RCC 7860 (cell line): ENCODE data around the gene LPAR3.
"Not testable (repeated sequence)": the region's sequence is repeated elsewhere in the genome, so short reads cannot be mapped to it uniquely, and the experiment has no call there.

ENCODE experiments used
- DNase-seq: peaks from one replicate; pipeline ENCODE4 v3.0.0-alpha.2; 2015; ENCODE audit warnings: low spot score
- FAIRE-seq: peaks from 2 replicates; lab custom pipeline; 2012; peaks lifted over from hg19 to GRCh38; lab: Jason Lieb, UNC

The LPAR3 gene

GRCh38 chr1:84907095-84907827, 14.3 kb upstream of the LPAR3 start:
- DNase-seq (peak; percentile 82), FAIRE-seq (peak; percentile 83)

GRCh38 chr1:84902727-84903126, 9.7 kb upstream of the LPAR3 start:
- DNase-seq, FAIRE-seq: not testable (repeated sequence)

GRCh38 chr1:84899969-84900368, 7.0 kb upstream of the LPAR3 start:
- FAIRE-seq (no peak), DNase-seq (no peak)

GRCh38 chr1:84896279-84896678, 3.3 kb upstream of the LPAR3 start:
- FAIRE-seq: no peak

GRCh38 chr1:84890566-84890965, 2.4 kb downstream of the LPAR3 start:
- DNase-seq: no peak
- no peak for FAIRE-seq

More at GRCh38 chr1:84896279-84896678, 3.3 kb upstream of the LPAR3 start:
- no peak for DNase-seq

- DNase-seq (no peak), FAIRE-seq (no peak)
Observed at GRCh38 chr1:84889437-84889836, 3.6 kb downstream of the LPAR3 start.

GRCh38 chr1:84888753-84889152, 4.3 kb downstream of the LPAR3 start:
- no peak for DNase-seq
- FAIRE-seq: no peak

GRCh38 chr1:84887261-84887934, 5.6 kb downstream of the LPAR3 start:
- DNase-seq (no peak), FAIRE-seq (no peak)

- FAIRE-seq (no peak), DNase-seq (no peak)
Observed at GRCh38 chr1:84885469-84885868, 7.5 kb downstream of the LPAR3 start.

GRCh38 chr1:84884671-84885389, 8.2 kb downstream of the LPAR3 start:
- FAIRE-seq (no peak), DNase-seq (peak; percentile 38)

- DNase-seq (no peak), FAIRE-seq (no peak)
Observed at GRCh38 chr1:84883286-84883685, 9.7 kb downstream of the LPAR3 start.

GRCh38 chr1:84877592-84877991, 15.4 kb downstream of the LPAR3 start:
- DNase-seq (peak; percentile 37), FAIRE-seq (no peak)

GRCh38 chr1:84876353-84876752, 16.7 kb downstream of the LPAR3 start:
- FAIRE-seq: no peak
- DNase-seq: no peak

GRCh38 chr1:84873366-84873765, 19.6 kb downstream of the LPAR3 start:
- no peak for FAIRE-seq
- no peak for DNase-seq

- DNase-seq: no peak
- no peak for FAIRE-seq
Observed at GRCh38 chr1:84872696-84873355, 20.2 kb downstream of the LPAR3 start.

- DNase-seq: no peak
Observed at GRCh38 chr1:84871181-84871580, 21.8 kb downstream of the LPAR3 start.

GRCh38 chr1:84870591-84870990, 22.4 kb downstream of the LPAR3 start:
- DNase-seq (no peak), FAIRE-seq (no peak)

More at GRCh38 chr1:84871181-84871580, 21.8 kb downstream of the LPAR3 start:
- no peak for FAIRE-seq

GRCh38 chr1:84869720-84870119, 23.3 kb downstream of the LPAR3 start:
- no peak for DNase-seq

GRCh38 chr1:84862810-84863251, 30.2 kb downstream of the LPAR3 start:
- DNase-seq: no peak
- FAIRE-seq: no peak

More at GRCh38 chr1:84869720-84870119, 23.3 kb downstream of the LPAR3 start:
- FAIRE-seq: no peak

GRCh38 chr1:84861988-84862644, 30.9 kb downstream of the LPAR3 start:
- FAIRE-seq (no peak), DNase-seq (no peak)
